Measurements from ENCODE around the gene RAF1.
"Not testable (repeated sequence)": the region's sequence is repeated elsewhere in the genome, so short reads cannot be mapped to it uniquely, and the experiment has no call there.

The RAF1 gene

GRCh38 chr3:12562451-12562850 lies 101.5 kb downstream of the RAF1 start:
- peaks cover 23% of the 10 kb centered on the region for H3K36me3 Mint-ChIP-seq (ENCODE audit: low read depth)
- DNase-seq (ENCODE audit: low spot score): no peak
- H3K4me3 Mint-ChIP-seq: no peak overlapping the region
- no peak overlapping the region for H3K27ac Mint-ChIP-seq
- peaks cover 19% of the 10 kb centered on the region for H3K9me3 Mint-ChIP-seq
- H3K27me3 Mint-ChIP-seq (ENCODE audit: low read depth): no peaks in the 10 kb centered on the region
- H3K4me1 Mint-ChIP-seq (ENCODE audit: low read depth): peaks cover 26% of the 10 kb centered on the region

DNA sequence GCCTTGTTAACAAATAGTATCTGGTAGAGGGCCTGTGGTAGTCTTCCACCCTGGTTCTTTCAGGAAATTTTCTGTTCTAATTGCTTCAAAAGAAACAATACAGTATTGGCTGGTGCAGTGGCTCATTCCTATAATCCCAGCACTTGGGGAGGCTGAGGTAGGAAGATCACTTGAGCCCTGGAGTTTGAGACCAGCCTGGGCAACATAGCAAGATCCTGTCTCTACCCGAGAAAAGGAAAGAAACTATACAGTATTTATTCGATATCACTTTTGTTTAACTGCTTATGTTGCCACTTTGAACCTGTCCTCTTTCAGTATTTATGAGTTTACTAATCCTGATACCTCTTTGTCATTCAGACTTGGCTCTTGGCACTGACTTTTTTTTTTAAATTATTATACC lies 102.5 kb downstream of the RAF1 start:
- Mint-ChIP-seq H3K27ac (no peak overlapping the region), H3K9me3 (peaks cover 13% of the 10 kb centered on the region), H3K36me3 (ENCODE audit: low read depth) (peaks cover 17% of the 10 kb centered on the region), H3K27me3 (ENCODE audit: low read depth) (no peaks in the 10 kb centered on the region), H3K4me1 (ENCODE audit: low read depth) (peaks cover 28% of the 10 kb centered on the region), H3K4me3 (no peak overlapping the region)
- DNase-seq (ENCODE audit: low spot score): no peak

GRCh38 chr3:12560505-12561190 lies 103.3 kb downstream of the RAF1 start:
- Mint-ChIP-seq H3K9me3 (peaks cover 8% of the 10 kb centered on the region), H3K36me3 (ENCODE audit: low read depth) (peaks cover 11% of the 10 kb centered on the region), H3K4me1 (ENCODE audit: low read depth) (peaks cover 31% of the 10 kb centered on the region), H3K4me3 (no peak overlapping the region), H3K27ac (no peak overlapping the region), H3K27me3 (ENCODE audit: low read depth) (peaks cover 2% of the 10 kb centered on the region)
- DNase-seq (ENCODE audit: low spot score): no peak

- H3K36me3 Mint-ChIP-seq (ENCODE audit: low read depth): peaks cover 3% of the 10 kb centered on the region
- peaks cover 35% of the 10 kb centered on the region for H3K4me1 Mint-ChIP-seq (ENCODE audit: low read depth)
These were observed 104.4 kb downstream of the RAF1 start for GRCh38 chr3:12559520-12559919.

DNA sequence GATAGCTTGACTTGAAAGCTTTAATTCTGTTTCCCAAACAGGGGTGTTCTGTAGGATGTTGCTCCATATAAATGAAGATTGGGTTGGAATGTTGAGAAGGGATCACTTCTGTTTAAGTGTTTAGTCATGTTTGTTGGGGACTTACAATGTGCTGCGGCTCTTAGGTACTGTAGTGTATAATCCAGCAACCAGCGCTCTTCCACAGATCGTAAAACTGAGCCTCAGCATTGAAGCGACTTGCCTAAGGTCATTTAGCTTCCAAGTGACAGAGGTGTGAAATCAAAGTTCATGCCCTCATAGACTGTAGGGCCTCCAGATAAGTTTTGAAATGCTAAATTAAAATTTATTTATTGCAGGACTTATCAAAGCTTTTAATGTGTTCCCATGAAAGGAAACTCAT lies 105.2 kb downstream of the RAF1 start:
- peaks cover 40% of the 10 kb centered on the region for H3K4me1 Mint-ChIP-seq (ENCODE audit: low read depth)
- H3K9me3 Mint-ChIP-seq: no peaks in the 10 kb centered on the region
- no peak for DNase-seq (ENCODE audit: low spot score)
- peak overlapping the region; percentile 96 for H3K4me3 Mint-ChIP-seq
- H3K36me3 Mint-ChIP-seq (ENCODE audit: low read depth): peaks cover 2% of the 10 kb centered on the region
- H3K27me3 Mint-ChIP-seq (ENCODE audit: low read depth): peaks cover 12% of the 10 kb centered on the region
- H3K27ac Mint-ChIP-seq: no peak overlapping the region

More at GRCh38 chr3:12559520-12559919, 104.4 kb downstream of the RAF1 start:
- no peak for DNase-seq (ENCODE audit: low spot score)
- peaks cover 7% of the 10 kb centered on the region for H3K27me3 Mint-ChIP-seq (ENCODE audit: low read depth)
- no peak overlapping the region for H3K27ac Mint-ChIP-seq
- peaks cover 1% of the 10 kb centered on the region for H3K9me3 Mint-ChIP-seq
- peak overlapping the region; percentile 35 for H3K4me3 Mint-ChIP-seq

GRCh38 chr3:12557473-12558100 lies 106.3 kb downstream of the RAF1 start:
- peaks cover 21% of the 10 kb centered on the region for H3K27me3 Mint-ChIP-seq (ENCODE audit: low read depth)

DNA sequence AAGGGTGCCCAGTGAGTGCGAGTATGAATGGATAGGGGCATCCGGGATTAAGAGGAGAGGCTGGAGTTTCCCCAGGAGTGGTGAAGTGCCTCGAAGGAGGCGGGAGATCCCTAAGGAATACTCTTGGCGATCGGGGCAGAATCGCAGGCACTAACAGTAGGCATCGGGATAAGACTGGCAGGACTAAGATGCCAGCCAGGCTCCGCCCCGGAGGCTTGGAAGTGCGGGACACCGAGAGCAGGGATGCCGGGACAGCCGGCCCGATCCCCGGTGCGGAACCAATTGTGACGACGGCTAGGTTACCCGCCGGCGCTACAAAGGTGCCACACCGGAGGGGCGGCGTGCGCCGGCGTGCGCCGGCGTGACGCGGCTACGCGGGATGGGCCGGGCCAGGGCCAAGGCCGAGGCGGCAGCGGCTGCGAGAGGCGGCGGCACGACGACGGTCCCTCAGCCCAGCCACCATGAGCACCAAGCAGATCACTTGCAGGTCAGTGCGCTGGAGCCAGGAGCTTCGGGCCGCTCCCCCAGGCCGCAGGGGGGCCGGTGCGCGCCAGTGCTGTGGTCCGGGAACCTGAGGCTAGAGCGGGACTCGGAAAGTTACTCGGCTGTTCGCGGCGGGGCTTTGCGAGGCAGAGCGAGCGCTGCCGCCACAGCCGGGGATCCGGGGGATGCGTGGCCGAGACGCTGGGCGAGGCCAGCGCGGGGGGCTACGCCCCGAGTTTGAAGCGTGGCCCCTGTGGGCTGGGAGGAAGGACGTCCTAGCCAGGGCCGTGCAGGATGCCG lies 107.0 kb downstream of the RAF1 start, which contains the start of gene MKRN2:
TSS of gene MKRN2 (plus strand) at position 398 of the 783 bp plus-strand sequence. CDS start at position 462, 64 bp downstream.
- peaks cover 21% of the 10 kb centered on the region for H3K27me3 Mint-ChIP-seq (ENCODE audit: low read depth)
- peak within 1 kb of the TSS; percentile 87 for H3K27ac Mint-ChIP-seq
- peak within 1 kb of the TSS; percentile 96 for H3K4me3 Mint-ChIP-seq
- peak; percentile 84 for DNase-seq (ENCODE audit: low spot score)
- H3K4me1 Mint-ChIP-seq (ENCODE audit: low read depth): peaks cover 41% of the 10 kb centered on the region
- H3K36me3 Mint-ChIP-seq (ENCODE audit: low read depth): peaks cover 2% of the 10 kb centered on the region
- no peaks in the 10 kb centered on the region for H3K9me3 Mint-ChIP-seq

More at GRCh38 chr3:12557473-12558100, 106.3 kb downstream of the RAF1 start:
- DNase-seq (ENCODE audit: low spot score): no peak
- H3K36me3 Mint-ChIP-seq (ENCODE audit: low read depth): peaks cover 2% of the 10 kb centered on the region
- no peaks in the 10 kb centered on the region for H3K9me3 Mint-ChIP-seq
- peak overlapping the region; percentile 73 for H3K27ac Mint-ChIP-seq
- H3K4me1 Mint-ChIP-seq (ENCODE audit: low read depth): peaks cover 42% of the 10 kb centered on the region
- peak overlapping the region; percentile 96 for H3K4me3 Mint-ChIP-seq

- H3K27ac Mint-ChIP-seq: peak overlapping the region; percentile 87
- H3K4me1 Mint-ChIP-seq (ENCODE audit: low read depth): peaks cover 41% of the 10 kb centered on the region
- H3K9me3 Mint-ChIP-seq: no peaks in the 10 kb centered on the region
- peaks cover 2% of the 10 kb centered on the region for H3K36me3 Mint-ChIP-seq (ENCODE audit: low read depth)
- peak overlapping the region; percentile 96 for H3K4me3 Mint-ChIP-seq
- DNase-seq (ENCODE audit: low spot score): peak; percentile 6
- H3K27me3 Mint-ChIP-seq (ENCODE audit: low read depth): peaks cover 21% of the 10 kb centered on the region
These were observed 107.6 kb downstream of the RAF1 start for GRCh38 chr3:12556314-12556689.

DNA sequence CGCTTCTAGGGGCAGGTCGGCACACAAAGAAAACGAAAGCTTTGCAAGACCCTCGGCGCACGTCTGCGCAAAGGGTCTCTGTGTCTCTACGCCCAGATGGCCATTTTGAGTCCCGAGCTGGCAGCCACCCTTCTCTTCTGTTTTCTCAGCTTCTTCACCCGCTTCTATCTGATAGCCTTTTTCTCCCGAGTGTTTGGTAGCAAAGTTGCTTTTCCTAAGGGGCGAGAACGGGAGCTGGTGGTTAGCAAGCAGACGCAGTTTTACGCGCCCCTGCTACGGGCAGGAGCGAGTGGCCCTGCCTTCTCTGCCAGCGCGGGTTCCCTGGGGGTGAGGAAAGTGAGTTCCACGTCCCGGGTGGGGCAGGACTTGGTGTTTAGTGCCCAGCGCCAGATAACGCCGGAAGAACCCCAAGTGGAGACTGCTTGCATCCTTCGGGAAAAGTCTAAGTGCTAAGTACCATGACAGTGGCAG lies 110.0 kb downstream of the RAF1 start:
- H3K36me3 Mint-ChIP-seq (ENCODE audit: low read depth): peaks cover 2% of the 10 kb centered on the region
- H3K4me3 Mint-ChIP-seq: peak overlapping the region; percentile 88
- DNase-seq (ENCODE audit: low spot score): peak; percentile 13

DNA sequence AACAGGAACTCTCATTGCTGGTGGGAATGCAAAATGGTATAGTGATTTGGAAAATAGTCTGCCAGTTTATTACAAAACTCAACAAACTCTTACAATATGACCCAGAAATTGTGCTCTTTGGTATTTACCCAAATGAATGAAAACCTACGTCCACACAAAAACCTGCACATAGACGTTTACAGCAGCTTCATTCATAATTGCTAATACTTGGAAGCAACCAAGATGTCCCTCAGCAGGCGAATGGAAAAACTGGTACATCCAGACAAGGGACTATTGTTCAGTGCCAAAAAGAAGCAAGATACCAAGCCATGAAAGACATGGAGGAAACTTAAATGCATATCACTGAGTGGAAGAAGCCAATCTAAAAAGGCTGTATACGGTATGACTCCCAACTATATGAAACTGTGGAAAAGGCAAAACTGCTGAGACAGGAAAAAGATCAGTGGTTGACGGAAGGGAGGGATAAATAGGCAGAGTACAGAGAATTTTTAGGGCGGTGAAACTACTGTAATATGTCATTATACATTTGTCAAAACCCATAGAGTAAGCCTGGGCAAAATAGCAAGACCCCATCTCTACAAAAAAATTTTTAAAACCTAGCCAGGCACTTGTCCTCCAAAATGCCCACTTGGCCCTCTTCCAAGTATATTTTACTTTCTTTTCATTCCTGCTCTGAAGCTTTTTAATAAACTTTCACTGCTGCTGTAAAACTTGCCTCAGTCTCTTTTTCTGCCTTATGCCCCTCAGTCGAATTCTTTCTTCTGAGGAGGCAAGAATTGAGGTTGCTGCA lies 113.8 kb downstream of the RAF1 start:
- H3K27me3 Mint-ChIP-seq (ENCODE audit: low read depth): peaks cover 25% of the 10 kb centered on the region
- H3K4me3 Mint-ChIP-seq: no peak overlapping the region
- DNase-seq (ENCODE audit: low spot score): no peak
- H3K27ac Mint-ChIP-seq: no peak overlapping the region
- no peaks in the 10 kb centered on the region for H3K9me3 Mint-ChIP-seq
- H3K36me3 Mint-ChIP-seq (ENCODE audit: low read depth): no peaks in the 10 kb centered on the region
- H3K4me1 Mint-ChIP-seq (ENCODE audit: low read depth): peaks cover 8% of the 10 kb centered on the region

More for the DNA sequence above, 110.0 kb downstream of the RAF1 start:
- no peak overlapping the region for H3K27ac Mint-ChIP-seq
- H3K4me1 Mint-ChIP-seq (ENCODE audit: low read depth): peaks cover 29% of the 10 kb centered on the region
- H3K27me3 Mint-ChIP-seq (ENCODE audit: low read depth): peaks cover 27% of the 10 kb centered on the region
- no peaks in the 10 kb centered on the region for H3K9me3 Mint-ChIP-seq

GRCh38 chr3:12545473-12545791 lies 118.5 kb downstream of the RAF1 start, which contains the start of gene MKRN2OS:
Gene MKRN2OS, minus strand, starts transcription at chr3:12545499. Its CDS starts 35 bp downstream, at chr3:12545464.
- no peak within 1 kb of the TSS for H3K27ac Mint-ChIP-seq
- no peak for DNase-seq (ENCODE audit: low spot score)
- H3K27me3 Mint-ChIP-seq (ENCODE audit: low read depth): peaks cover 3% of the 10 kb centered on the region
- H3K4me1 Mint-ChIP-seq (ENCODE audit: low read depth): no peaks in the 10 kb centered on the region
- no peak within 1 kb of the TSS for H3K4me3 Mint-ChIP-seq
- H3K9me3 Mint-ChIP-seq: no peaks in the 10 kb centered on the region
- H3K36me3 Mint-ChIP-seq (ENCODE audit: low read depth): no peaks in the 10 kb centered on the region

GRCh38 chr3:12544652-12545472 lies 119.1 kb downstream of the RAF1 start:
- Mint-ChIP-seq H3K9me3 (no peaks in the 10 kb centered on the region), H3K27ac (no peak overlapping the region), H3K36me3 (ENCODE audit: low read depth) (no peaks in the 10 kb centered on the region), H3K4me3 (no peak overlapping the region), H3K27me3 (ENCODE audit: low read depth) (no peaks in the 10 kb centered on the region), H3K4me1 (ENCODE audit: low read depth) (no peaks in the 10 kb centered on the region)
- no peak for DNase-seq (ENCODE audit: low spot score)

DNA sequence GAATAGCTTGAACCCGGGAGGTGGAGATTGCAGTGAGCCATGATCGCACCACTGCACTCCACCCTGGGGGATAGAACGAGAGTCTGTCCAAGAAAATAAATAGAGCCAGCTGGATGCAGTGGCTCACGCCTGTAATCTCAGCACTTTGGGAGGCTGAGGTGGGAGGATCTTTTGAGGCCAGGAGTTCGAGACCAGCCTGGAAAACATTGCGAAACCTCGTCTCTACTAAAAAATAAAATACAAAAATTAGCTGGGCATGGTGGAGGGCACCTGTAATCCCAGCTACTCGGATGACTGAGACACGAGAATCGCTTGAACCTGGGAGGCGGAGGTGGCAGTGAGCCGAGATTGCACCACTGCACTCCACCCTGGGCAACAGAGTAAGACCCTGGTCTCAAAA lies 120.4 kb downstream of the RAF1 start:
- not testable (repeated sequence) for H3K9me3 Mint-ChIP-seq; H3K4me3 Mint-ChIP-seq; H3K4me1 Mint-ChIP-seq (ENCODE audit: low read depth); H3K27ac Mint-ChIP-seq; H3K27me3 Mint-ChIP-seq (ENCODE audit: low read depth); DNase-seq (ENCODE audit: low spot score); H3K36me3 Mint-ChIP-seq (ENCODE audit: low read depth)

Measured in T-helper 2 cell treated with Interferon-gamma antibody and Interleukin-4, amounts not matched to agents 5 μg/mL and 100 μg/mL, for 36 hours (primary cell).